Measurements from ENCODE around the gene ABI2.

GRCh38 chr2:203279288-203279687 is 48.9 kb upstream of the ABI2 start:
- no peak for TF ChIP-seq CTCF (conservative IDR thresholded peaks at IDR 0.05)
- no peak for TF ChIP-seq ZFX (IDR thresholded peaks at IDR 0.05)

All from C4-2B (cell line).